GM12873 (cell line): ENCODE measurements around the gene ANAPC5.

Experiments used
- TF ChIP-seq, protein P1 (sequence below): IDR thresholded peaks from 2 replicates; pipeline ENCODE4 v1.5.1; 2012; ENCODE audit warnings: low read depth, mild to moderate bottlenecking, moderate library complexity, low read length, control low read depth; ENCODE audit not compliant: insufficient read depth; ENCODE audit errors: missing control alignments

ANAPC5 gene

DNA sequence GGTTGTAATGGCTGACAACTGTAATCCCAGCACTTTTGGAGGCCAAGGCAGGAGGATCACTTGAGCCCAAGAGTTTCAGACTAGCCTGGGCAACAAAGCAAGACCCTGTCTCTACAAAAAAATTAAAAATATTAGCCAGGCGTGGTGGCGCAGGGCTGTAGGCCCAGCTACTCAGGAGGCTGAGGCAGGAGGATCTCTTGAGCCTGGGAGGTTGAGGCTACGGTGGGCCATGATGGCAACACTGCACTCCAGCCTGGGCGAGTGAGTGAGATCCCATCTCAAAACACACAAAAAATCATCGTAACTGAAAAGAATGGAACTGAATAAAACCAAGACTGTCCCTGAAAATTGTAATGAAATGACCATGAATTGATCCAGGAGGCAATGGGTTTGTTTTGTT, 61.8 kb downstream of the ANAPC5 start:
- TF ChIP-seq, protein P1, sequence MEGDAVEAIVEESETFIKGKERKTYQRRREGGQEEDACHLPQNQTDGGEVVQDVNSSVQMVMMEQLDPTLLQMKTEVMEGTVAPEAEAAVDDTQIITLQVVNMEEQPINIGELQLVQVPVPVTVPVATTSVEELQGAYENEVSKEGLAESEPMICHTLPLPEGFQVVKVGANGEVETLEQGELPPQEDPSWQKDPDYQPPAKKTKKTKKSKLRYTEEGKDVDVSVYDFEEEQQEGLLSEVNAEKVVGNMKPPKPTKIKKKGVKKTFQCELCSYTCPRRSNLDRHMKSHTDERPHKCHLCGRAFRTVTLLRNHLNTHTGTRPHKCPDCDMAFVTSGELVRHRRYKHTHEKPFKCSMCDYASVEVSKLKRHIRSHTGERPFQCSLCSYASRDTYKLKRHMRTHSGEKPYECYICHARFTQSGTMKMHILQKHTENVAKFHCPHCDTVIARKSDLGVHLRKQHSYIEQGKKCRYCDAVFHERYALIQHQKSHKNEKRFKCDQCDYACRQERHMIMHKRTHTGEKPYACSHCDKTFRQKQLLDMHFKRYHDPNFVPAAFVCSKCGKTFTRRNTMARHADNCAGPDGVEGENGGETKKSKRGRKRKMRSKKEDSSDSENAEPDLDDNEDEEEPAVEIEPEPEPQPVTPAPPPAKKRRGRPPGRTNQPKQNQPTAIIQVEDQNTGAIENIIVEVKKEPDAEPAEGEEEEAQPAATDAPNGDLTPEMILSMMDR: no peak

DNA sequence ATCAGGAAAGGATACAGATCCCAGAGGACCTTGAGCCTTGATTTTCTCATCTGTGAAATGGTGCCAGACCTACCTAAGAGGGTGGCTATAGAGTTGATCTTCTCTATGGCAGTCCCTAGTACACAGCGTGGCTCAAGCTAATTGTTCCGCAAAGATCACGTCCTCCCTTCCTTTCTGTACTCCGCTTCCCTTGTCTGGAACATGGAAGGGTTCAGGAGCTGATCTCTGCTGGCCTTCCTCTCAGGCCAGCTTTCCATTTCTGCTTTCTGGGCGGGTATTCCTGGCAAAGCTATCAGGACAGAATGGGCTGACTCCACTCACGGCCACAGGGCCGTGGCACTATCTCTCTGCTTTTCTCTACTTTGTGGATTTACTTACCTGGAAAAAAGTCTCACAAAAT, 62.2 kb downstream of the ANAPC5 start:
- TF ChIP-seq, protein P1: no peak

DNA sequence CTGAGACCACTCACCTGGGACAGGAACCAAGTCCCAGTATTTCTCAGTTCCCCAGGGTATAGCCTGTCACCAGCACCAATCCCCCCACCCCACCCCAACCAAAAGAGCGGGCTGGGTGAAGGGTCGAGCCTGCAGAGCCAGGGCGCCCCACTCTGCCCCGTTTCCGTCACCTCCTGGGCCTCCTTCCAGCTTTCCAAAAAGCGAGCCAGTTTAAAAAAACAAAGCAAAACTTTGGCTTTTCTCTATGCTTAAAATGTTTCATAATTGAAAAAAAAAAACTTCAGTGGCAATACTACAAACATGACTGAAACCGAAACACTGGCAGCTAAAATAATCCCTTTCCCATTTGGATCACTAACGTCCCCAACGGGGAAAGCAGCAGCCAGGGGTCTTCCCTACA, 63.2 kb downstream of the ANAPC5 start:
- TF ChIP-seq, protein P1: no peak

DNA sequence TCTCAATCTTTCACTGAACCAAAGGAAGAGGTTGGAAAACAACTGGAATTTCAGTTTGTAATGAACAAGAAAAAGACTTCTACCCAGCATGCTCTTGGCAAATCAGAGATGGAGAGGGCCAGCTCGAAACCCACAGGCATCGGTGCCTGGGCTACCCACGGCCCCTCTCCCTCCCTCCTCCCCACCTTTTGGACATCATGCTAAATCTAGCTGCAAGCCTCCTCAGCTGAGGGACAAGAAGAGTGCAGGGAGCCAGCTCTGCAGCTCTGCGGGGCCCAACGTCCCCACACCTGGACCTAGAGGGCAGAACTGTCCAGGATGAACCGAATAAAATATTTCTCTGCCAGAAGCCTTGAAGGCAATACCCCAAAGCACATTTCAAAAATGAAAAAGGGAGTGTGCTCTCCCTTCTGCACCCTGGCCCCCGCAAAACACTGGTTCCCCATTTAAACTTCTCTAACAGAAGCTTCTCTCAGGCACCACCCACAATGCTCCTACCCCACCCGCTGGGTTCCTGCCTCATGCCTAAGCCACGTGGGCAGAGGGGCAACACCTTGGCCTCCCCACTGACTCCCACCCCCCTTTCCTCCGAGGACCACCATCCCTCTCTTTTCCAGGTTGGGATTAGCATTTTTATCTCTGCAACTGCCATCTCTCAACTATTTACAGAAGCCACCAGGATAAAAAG, 63.9 kb downstream of the ANAPC5 start:
- TF ChIP-seq, protein P1: no peak

DNA sequence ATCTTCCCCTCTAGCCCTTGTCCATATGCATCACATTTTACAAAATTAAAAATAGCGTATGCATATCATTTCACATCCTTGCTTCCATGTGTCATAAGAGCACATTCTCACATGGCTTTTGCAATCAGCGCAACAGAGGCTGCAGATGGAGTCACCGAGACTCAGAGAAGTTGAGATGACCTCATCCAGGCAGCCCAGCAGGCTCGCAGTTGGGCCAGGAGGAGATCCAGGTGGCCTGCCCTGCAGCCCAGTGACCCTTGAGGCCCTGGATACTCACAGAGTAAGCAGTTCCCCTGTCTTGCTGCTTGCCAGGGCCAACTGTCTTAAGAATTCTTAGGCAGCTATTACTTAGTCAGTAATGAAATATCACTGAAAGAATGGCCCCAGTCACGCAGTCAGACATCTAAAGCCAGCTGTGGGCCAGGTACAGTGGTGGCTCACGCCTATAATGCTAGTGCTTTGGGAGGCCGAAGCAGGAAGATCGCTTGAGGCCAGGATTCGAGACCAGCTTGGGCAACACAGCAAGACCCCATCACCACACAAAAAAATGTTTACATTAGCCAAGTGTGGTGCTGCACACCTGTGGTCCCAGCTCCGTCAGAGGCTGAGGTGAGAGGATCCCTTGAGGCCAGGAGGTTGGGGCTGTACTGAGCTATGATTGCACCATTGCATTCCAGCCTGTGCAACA, 64.8 kb downstream of the ANAPC5 start:
- TF ChIP-seq, protein P1: no peak

DNA sequence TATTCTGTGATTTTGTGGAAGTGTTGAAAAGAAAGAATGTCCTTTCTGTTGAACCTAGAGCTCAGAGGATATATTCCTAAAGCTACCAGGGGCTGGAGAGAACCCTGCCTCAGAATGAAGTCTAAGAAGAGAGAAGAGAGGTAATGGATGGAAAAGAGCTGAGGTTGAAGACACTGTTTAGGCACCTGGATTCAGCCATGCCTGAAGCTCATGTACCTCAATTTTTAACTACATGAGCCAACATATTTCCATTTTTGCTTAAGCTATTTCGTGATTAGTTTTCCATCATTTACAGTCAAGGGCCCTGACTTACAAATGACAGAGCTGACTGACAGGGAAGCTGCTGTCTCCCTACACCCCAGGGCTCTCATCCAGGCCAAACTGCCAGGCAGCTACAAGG, 66.4 kb downstream of the ANAPC5 start:
- TF ChIP-seq, protein P1: no peak

DNA sequence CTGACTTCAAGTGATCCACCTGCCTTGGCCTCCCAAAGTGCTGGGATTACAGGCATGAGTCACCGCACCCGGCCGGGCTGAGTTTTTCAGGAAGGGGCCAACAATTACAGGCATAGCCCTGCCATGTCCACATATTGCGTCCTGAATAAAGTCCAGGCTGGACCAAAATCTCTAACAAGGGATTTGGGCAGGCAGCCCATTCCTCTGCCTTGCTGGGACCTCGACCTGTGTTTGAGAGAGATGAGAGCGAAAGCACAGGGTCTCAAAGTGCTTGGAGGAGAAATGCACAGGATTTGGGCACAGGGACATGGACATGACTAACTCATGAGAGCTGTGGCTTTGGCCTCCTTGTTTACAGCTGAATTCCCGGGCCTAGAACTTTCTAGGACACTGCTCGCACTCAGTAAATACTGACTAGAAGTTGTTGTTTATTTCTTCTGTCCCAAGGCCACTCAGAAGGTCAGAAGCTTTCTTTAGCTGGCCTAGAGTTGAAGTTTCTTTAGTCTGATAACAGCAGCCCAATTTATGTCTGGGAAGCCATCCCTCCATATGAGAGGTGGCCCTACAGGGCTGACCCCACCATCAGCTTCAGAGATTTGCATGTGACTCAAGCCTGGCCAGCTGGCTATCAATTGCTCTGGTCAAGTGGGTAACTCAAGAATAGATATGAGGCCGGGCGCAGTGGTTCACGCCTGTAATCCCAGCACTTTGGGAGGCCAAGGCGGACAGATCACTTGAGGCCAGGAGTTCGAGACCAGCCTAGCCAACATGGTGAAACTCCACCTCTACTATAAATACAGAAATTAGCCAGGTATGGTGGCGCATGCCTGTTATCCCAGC, 67.4 kb downstream of the ANAPC5 start:
- TF ChIP-seq, protein P1: no peak
